GM19099 (cell line): ENCODE data around the gene SLC37A1.

Experiments
- POLR2A ChIP-seq: IDR thresholded peaks from 3 replicates; pipeline ENCODE4 v1.6.1; 2011; ENCODE audit warnings: low read depth; ENCODE audit not compliant: insufficient read length; ENCODE audit errors: extremely low read depth

SLC37A1 gene

DNA sequence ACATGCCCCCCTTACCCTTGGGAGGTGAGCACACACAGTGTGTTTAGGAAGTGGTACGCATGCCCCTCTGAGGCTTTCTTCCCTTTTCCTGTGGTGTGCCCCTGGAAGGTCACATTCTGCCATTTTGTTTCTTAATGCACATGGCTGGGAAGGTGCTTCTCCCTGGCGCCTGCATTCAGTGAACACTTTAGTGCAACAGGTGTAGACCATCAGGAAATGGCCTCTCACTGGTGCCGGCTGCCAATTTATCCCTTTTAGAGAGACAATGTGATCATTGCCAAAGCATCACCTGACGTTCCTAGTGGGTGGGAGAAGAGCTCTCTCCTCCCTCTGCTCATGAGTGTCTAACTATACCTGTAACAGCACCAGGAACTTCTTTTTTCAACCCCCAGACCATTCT, 88.0 kb downstream of the SLC37A1 start:
- TF ChIP-seq POLR2A = no peak

DNA sequence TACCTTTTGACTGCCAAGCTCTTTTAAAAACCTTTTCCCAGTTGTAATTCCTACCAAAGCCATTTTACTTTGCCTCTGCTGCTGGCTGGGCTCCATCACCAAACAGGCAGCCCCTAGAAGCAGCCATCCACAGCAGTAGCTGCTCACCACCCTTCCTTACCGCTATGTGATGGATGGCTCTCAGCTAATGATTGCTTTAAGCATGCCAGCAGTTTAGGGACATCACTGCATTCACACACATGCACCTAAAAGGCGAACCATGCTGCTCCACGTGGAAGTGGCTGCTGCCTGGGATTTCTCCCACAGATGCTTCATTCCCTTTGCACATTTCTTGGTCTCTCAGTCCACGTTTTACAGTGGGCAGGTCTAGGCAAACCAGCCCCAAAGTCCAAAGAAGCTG, 93.5 kb downstream of the SLC37A1 start:
- TF ChIP-seq POLR2A = no peak

DNA sequence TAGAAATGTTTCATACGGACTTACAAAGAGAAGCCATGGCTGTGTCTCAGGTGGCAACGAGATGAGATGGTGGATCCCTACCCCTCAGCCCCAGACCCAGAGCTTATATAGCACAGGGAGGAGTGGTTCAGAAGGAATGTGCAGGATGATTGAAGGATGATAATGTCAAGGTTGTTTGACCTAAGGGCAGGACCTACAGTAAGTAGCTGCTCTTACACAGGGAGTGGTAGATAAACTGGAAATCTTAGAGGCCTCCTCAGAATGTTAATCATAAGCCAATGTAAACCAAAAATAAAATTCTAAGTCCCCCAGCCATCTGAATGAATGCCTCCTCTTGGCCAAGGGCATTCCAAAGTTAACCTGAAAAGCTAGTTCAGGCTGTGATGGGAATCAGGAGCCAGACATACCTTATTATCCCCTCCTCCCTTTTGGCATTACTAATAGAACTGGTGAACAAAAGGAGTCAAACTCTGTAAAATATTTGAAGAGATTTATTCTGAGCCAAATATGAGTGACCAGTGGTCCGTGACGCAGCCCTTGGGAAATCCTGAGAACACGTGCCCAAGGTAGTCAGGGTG, 94.0 kb downstream of the SLC37A1 start:
- no peak for TF ChIP-seq POLR2A

DNA sequence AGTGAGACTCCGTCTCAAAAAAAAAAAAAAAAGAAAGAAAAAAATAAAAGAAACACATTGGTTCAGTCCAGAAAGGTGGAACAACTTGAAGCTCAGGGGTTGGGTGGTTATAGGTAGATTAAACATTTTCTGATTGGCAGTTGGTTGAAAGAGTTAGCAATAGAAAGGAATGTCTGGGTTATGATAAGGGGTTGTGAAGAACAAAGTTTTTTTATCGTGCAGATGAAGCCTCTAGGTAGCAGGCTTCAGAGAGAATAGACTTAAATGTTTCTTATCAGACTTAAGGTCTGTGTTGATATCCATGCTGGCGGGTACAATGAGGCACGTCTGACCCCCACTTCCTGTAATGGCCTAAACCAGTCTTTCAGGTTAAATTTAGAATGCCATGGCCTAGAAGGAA, 94.8 kb downstream of the SLC37A1 start:
- TF ChIP-seq POLR2A = no peak

DNA sequence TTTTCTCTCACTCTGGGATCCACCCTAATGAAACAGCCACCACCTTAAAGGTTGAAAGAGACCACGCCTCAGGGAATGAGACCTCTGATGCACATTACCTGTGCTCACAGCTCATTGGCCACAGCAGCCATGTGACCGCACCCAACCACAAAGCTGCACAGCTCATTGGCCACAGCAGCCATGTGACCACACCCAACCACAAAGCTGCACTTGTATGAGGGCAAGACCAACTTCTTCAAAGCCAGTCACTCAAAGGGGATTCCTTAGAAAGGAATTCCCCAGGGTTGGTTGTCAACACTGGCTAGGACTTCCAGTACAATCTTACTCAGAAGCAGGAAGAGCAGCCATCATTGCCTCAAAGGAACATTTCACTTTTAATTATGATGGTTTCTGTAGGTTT, 96.2 kb downstream of the SLC37A1 start:
- TF ChIP-seq POLR2A = no peak

DNA sequence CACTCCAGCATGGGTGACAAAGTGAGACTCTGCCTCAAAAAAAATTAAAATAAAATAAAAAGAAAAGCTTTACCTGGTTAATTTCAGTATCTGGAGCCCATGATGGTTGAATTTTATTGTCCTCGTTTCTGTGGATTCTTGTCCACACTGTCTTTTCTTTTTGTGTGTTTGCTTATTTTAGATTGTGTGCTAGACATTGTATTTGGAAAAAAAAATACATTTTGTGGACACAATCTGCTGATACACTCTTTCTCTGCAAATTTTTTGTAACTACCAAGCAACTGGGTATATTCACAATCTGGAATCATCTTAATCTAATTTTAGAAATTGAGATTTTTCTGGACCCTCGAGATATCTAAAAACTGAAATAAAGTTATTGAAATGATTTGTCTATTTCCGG, 98.2 kb downstream of the SLC37A1 start:
- no peak for TF ChIP-seq POLR2A

DNA sequence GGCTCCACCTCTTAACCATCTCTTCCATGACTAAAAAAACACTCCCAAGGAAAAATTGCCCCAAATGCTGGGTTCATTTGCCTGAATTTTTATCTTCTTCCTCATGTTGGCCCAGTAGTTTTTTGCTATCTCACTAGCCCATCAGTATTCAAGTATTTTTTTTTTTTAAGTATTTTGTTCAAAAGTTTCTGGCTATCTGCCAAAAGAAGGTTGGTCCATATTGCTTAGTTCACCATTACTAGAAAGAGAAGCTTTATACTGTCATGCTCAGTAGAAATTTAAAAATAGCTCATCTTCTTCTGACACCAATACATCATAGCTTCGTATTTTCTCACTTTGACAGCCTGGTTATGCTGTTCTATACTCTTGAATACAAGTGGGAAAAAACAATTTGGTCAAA, 98.7 kb downstream of the SLC37A1 start:
- no peak for TF ChIP-seq POLR2A

DNA sequence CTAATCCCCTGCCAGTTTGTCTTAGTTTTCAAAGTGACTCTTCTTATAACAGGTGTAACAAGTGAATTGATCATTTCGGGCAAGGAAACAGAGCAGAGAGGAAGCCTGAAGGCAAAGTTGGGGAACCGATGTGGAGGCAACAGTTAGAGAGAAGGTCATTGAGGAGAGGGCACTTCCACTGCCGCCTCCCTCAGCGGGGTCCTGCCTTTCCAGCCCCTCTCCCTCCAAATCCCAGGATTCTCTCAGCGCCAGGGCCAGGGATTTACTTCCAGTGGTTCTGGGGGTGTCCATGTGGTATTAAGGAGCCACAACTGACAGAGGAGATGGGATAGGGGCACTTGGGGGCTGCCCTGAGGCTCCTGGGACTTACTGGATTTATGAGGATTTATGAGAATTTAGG, 100.1 kb downstream of the SLC37A1 start:
- no peak for TF ChIP-seq POLR2A

DNA sequence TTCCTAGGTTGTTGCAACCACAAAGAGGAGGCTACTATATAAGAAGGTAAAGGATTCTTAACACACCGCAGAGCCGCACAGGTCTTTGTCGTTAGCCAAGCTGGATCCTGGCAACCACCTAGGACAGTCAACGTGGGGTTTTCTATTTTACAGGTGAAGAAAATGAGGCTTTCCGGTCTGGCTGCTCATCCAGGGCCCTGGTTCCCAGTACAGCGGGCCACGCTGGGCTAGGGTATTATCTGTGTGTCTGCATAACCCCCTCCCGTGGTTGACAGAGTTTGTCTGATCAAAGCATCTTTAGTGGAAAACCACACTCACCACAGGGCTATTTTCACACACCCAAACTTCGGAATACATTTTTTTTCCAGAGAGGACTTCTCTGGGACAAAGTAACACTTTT, 100.7 kb downstream of the SLC37A1 start:
- no peak for TF ChIP-seq POLR2A

DNA sequence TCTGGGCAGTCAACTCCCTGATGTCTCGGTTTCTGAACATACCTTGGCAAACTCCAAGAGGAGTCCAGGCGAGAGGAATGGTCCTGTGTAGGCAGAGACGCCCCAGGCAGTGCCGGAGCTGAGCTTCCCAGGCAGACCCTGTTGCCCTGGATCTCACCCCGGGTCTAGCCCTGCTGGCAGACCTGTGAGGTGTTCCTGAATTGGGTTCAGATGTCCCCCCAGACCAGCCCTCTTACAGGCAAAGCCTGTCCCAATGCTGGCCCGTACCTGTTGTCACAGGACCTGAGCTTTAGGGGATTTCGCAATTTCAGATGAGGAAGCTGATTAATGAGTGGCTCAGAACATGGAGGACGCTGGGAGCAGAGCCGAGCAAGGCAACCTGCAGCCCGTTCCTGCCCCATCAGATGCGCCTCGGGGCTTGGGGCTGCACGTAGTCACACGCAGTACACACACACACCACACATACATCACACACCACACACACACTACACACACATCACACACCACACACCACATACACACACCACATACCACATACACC, 101.2 kb downstream of the SLC37A1 start:
- no peak for TF ChIP-seq POLR2A

DNA sequence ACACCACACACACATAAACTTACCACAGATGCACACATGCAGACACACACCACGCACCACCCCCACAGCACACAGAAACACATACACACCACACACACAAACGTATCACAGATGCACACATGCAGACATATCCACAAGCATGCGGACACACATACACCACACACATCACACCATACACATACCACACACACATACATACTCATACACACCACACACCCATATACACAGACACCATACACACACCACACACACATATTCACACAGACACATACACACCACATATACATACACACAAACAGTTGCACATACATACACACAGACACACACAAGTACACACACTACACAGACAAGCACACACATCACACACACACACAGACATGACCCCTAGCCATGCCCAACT, 102.3 kb downstream of the SLC37A1 start:
- no peak for TF ChIP-seq POLR2A

DNA sequence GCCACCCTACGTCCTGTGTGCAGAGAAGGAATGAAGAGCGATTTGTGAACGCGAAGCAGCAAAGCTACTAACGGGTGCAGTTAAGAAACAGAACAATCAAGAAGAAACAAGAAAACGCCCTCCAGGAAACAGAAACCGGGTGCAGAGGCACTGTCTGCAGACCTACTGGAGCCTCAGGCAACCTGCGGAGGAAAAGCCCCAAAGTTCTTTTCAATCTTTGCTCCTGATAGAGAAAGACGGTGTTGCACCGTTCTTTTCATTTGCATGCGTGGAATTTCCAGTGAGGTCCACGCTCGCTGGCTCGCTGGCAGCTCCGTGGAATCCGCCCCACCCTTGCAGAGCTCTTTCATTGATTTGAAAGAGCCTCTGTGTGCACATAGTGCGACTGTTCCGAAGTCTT, 102.8 kb downstream of the SLC37A1 start:
- TF ChIP-seq POLR2A = no peak

DNA sequence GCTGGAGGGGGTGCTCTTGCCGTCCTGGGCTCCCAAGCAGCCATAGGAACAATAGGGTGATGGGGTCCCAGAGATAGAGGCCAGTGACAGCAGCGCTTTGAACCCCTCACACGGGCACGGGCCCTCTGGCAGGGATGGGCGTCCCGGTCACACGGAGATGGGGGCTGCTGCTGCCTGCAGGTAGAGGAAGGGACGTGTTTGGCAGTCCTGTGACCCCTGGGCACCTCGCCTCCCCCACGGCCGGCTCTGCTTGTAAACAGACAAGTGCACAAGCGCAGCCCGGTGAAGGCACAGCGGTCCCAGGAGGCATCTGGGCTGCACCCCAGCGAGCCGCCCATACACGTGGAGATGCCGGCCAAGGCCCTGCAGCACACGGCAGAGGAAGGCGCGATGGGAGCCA, 103.3 kb downstream of the SLC37A1 start:
- no peak for TF ChIP-seq POLR2A

DNA sequence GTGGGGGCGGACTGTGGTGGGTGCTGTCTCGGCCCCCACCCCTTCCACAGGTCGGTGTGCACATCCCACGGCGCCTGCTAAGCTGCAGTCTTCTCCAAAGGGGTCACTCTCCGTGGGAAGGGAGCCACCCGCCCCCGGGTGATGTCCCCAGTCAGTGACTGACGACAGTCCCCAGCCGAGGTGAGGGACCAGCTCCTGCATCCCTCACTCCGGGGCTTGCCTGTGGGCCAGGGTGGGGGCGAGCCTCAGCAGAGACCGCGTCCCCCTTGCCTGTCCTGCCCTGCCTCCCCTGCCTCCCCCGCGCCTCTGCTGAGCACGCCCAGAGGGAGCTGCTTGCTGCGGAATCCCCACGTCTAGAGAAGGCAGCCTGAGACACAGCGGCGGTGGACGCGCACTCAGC, 103.8 kb downstream of the SLC37A1 start:
- no peak for TF ChIP-seq POLR2A

DNA sequence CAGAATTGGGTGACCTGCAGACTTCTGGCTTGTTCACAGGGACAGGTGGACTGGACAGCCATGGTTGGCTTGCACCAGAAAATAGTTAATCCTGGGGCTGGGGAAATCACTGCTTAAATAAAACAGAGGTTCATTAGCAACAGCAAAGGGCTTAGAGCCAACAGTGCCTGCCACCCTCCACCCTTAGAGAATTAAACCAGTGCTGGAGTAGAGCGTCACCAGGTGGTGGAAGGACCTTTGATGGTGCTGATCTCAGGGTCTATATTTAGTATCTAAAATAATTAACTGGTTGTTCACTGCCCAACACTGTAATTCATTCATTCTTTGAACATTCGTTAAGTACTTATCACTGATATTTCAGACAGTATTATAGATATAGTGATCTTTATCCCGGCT, 105.1 kb downstream of the SLC37A1 start:
- TF ChIP-seq POLR2A = no peak

DNA sequence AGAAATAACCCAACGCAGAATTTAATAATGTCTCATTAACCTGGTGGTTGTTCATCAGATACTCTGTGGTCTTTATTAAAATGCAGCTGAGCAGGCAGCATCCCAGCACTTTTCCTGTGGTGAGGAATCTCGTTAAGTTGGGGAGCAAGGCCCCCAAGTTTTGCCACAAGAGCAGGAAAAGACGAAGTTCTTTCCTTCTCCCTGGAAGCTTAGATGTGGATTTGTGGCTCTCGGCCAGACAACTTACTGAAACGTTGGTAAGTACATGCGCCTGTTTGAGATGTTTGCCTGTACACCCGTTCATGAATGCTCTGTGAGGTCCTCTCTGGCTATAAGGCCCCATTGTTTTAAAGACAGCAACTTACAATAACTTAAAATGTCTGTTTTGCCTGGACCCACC, 105.5 kb downstream of the SLC37A1 start:
- TF ChIP-seq POLR2A = no peak

DNA sequence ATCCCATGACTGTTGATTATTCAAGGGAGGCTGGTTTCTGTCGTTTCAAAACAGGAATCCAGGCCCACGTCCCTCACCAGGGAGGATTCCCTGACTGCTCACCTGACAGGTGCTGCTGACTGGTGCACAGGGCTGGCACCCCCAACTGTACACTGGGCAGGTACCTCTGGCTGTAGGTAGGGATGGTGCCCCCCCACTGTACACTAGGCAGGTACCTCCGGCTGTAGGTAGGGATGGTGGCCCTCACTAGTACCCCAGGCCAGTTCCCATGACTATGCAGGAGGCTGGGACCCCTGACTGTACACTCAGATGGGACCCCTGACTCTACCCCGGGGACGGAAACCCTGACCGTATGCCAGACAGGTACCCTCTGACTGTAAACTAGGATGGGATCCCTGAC, 106.2 kb downstream of the SLC37A1 start:
- TF ChIP-seq POLR2A = no peak
